GM21786 (cell line): ENCODE data around the gene TEF.
A peak's percentile ranks its signal among the peaks of the same experiment; 100 is the strongest.

Source experiments
- ATAC-seq: cut with Tn5 transposase; IDR thresholded peaks from one replicate; pipeline ENCODE4 v1.9.1; 2021; ENCODE audit not compliant: unreplicated experiment

TEF gene

GRCh38 chr22:41381329-41382097 lies at the start of gene TEF:
Gene TEF, plus strand, starts transcription at chr22:41381942. Its CDS starts 103 bp downstream, at chr22:41382045.
- ATAC-seq, result peak; percentile 80

- no peak for ATAC-seq
Measured at GRCh38 chr22:41332217-41332939, 49.4 kb upstream of the TEF start.

GRCh38 chr22:41333806-41334205 lies 47.9 kb upstream of the TEF start:
- ATAC-seq, result no peak

- ATAC-seq, result no peak
Measured at GRCh38 chr22:41334215-41334614, 47.5 kb upstream of the TEF start.

GRCh38 chr22:41334951-41335635 lies 46.6 kb upstream of the TEF start:
- no peak for ATAC-seq

GRCh38 chr22:41338614-41339212 lies 43.0 kb upstream of the TEF start:
- no peak for ATAC-seq

GRCh38 chr22:41339823-41340222 lies 41.9 kb upstream of the TEF start:
- ATAC-seq, result no peak

- no peak for ATAC-seq
Measured at GRCh38 chr22:41340357-41340756, 41.4 kb upstream of the TEF start.

- no peak for ATAC-seq
Measured at GRCh38 chr22:41341012-41341411, 40.7 kb upstream of the TEF start.

- ATAC-seq, result no peak
Measured at GRCh38 chr22:41341990-41342389, 39.8 kb upstream of the TEF start.

- ATAC-seq, result no peak
Measured at GRCh38 chr22:41343300-41343699, 38.4 kb upstream of the TEF start.

- no peak for ATAC-seq
Measured at GRCh38 chr22:41343717-41344116, 38.0 kb upstream of the TEF start.

- ATAC-seq, result no peak
Measured at GRCh38 chr22:41344189-41344788, 37.5 kb upstream of the TEF start.

- no peak for ATAC-seq
Measured at GRCh38 chr22:41345807-41346335, 35.9 kb upstream of the TEF start.

GRCh38 chr22:41347066-41347859 lies 34.5 kb upstream of the TEF start:
- no peak for ATAC-seq

GRCh38 chr22:41348964-41349484 lies 32.7 kb upstream of the TEF start:
- no peak for ATAC-seq

- ATAC-seq, result no peak
Measured at GRCh38 chr22:41350087-41350486, 31.7 kb upstream of the TEF start.

GRCh38 chr22:41351011-41351410 lies 30.7 kb upstream of the TEF start:
- ATAC-seq, result no peak

- ATAC-seq, result no peak
Measured at GRCh38 chr22:41352058-41352457, 29.7 kb upstream of the TEF start.
